VCaP (cell line): Measurements from ENCODE around the gene TMEM187.

Experiments used
- H3K27ac ChIP-seq: fragments of 450-650 bp; 2 replicates; pipeline ENCODE4 v1.5.1; 2017
- CTCF ChIP-seq: fragments of 450-650 bp; conservative IDR thresholded peaks from 2 replicates; pipeline ENCODE4 v1.5.1; 2017; ENCODE audit warnings: mild to moderate bottlenecking, moderate library complexity

Gene TMEM187

GRCh38 chrX:154023276-154024000 lies 50.9 kb downstream of the TMEM187 start:
- no peak overlapping the region for H3K27ac ChIP-seq
- no peak for TF ChIP-seq CTCF

- no peak for TF ChIP-seq CTCF
These were observed 51.7 kb downstream of the TMEM187 start for GRCh38 chrX:154024271-154024670.

DNA sequence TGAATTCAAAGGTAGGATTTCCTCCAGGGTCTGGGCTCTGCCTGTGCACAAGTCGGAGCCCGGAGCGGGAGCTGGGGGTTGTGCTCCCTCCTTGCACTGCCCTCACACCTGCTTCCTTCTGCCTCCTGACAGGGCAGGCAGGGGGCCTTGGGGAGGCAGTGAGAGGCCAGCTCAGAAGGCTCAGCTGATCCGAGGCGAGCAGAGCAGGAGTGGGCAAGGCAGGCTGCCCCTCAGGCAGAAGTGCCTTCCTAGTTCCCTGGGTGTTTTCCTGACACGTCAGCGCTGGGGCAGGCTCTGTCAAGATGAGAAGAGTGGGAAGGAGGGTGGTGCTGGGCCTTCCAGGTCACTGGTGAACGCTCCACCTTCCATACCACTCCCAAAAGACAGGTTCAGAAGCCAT lies 52.7 kb downstream of the TMEM187 start:
- TF ChIP-seq CTCF = no peak
- H3K27ac ChIP-seq = no peak overlapping the region

More at GRCh38 chrX:154024271-154024670, 51.7 kb downstream of the TMEM187 start:
- H3K27ac ChIP-seq = no peak overlapping the region

DNA sequence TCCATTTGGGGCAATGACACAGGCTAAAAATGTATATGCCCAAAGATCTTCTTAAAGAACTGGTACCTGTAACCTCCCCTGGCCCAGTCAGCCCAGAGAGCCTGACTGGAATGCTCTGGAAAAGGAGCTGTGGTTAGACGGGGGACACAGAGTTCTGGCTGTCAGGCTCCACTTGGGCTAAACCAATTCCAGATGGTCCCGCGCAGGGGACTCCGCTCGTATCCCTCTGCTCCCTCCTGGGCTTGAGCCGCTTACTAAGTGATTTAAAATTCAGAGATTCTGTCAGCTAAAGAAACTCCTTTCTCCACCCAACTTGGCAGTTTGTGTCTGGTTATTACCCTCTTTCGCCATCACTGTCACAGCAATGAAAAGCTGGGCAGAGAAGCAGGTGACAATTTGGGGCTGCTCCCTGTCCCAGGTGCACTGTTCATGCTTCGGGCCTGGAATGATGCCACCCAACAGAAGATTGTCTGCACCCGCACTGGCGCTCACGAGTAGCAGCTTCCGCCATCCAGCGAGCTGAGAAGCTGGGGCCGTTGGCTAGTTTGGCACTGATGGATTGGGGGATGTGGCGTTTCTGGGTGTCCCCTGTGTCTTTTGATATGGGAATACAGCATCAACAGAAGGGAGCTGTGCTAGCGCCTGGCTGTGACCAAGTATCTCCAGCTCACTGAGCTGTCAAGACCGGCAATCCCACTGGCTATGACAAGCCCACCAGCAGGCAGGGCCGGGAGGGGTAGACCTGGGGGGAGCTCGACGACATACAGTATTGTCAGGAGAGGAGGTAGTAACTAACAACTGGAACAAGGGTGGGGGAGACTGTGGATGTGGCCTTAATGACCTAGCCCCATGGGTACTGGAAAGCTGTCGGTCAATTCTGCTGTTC lies 53.8 kb downstream of the TMEM187 start:
- no peak for TF ChIP-seq CTCF
- H3K27ac ChIP-seq = no peak overlapping the region

GRCh38 chrX:154027022-154027402 lies 54.5 kb downstream of the TMEM187 start:
- TF ChIP-seq CTCF = no peak
- no peak overlapping the region for H3K27ac ChIP-seq

DNA sequence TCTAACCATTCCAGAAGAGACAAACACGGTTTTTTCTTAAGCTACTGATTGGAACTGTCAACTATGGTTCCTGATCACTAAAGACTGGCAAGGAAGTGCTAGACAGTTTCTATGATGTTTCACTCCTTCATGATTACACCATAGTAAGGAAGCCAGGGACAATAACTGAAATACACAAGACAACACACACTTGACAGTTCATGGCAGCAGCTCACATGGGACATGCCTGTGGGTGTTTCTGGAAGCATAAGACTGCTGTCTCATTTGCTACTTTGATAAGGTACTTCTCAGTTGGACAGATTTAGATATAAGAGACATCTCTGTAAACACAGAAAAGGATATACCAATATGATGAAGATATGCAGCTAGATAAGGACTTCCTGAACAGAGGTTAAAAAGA lies 55.4 kb downstream of the TMEM187 start:
- no peak overlapping the region for H3K27ac ChIP-seq
- no peak for TF ChIP-seq CTCF

- TF ChIP-seq CTCF = no peak
- no peak overlapping the region for H3K27ac ChIP-seq
These were observed 56.1 kb downstream of the TMEM187 start for GRCh38 chrX:154028502-154029184.
